ENCODE measurements around the gene ERVW-1.
"Not testable (repeated sequence)": the region's sequence is repeated elsewhere in the genome, so short reads cannot be mapped to it uniquely, and the experiment has no call there.

ERVW-1 gene

GRCh38 chr7:92473989-92474388, 3.8 kb downstream of the ERVW-1 start:
- DNase-seq (ENCODE audit: low read depth in 1 of 2, low spot score in 1 of 2): not testable (repeated sequence)

GRCh38 chr7:92468589-92468988, 9.2 kb downstream of the ERVW-1 start:
- not testable (repeated sequence) for DNase-seq (ENCODE audit: low read depth in 1 of 2, low spot score in 1 of 2)

DNA sequence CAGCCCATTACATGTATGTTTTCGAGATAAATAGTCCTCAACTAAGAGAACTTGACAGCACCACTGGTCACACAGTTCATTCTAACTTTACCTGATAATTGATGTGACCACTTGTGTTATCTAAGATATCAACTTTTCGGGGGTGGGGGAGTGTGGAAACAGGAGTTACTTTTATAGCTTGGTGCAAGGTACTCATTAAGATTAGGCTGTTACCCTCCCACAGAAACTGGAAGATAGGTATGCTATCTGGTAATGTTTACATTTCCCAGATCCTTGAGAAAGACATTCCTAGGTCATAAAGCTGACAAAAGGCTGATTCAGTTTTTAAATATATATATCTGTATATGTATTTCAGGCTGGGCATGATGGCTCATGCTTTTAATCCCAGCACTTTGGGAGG, 11.1 kb downstream of the ERVW-1 start:
- DNase-seq (ENCODE audit: low read depth in 1 of 2, low spot score in 1 of 2): no peak

DNA sequence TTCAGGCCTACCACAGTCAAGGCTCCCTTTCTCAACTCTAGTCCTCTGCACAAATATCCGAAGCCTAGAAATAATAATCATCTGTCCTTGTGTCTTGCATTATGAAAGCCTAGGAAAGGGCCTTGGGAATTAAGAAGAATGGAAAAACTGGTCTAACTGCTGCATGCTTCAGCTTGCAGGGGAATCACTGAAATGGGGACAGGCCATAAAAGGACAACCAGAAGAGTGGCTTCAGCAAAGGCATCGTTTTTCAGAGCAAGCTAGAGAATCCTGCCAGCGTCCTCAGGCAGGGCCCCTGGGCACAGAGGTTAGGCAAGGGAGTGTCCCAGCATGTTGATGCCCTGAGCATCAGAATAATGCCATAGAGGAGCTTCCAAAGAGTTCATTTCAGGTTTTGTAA, 13.2 kb downstream of the ERVW-1 start:
- DNase-seq (ENCODE audit: low read depth in 1 of 2, low spot score in 1 of 2): no peak

- DNase-seq (ENCODE audit: low read depth in 1 of 2, low spot score in 1 of 2): no peak
Measured at GRCh38 chr7:92462560-92462959, 15.2 kb downstream of the ERVW-1 start.

GRCh38 chr7:92461027-92462003, 16.4 kb downstream of the ERVW-1 start:
- DNase-seq (ENCODE audit: low read depth in 1 of 2, low spot score in 1 of 2): no peak

- DNase-seq (ENCODE audit: low read depth in 1 of 2, low spot score in 1 of 2): no peak
Measured at GRCh38 chr7:92460510-92460909, 17.2 kb downstream of the ERVW-1 start.

DNA sequence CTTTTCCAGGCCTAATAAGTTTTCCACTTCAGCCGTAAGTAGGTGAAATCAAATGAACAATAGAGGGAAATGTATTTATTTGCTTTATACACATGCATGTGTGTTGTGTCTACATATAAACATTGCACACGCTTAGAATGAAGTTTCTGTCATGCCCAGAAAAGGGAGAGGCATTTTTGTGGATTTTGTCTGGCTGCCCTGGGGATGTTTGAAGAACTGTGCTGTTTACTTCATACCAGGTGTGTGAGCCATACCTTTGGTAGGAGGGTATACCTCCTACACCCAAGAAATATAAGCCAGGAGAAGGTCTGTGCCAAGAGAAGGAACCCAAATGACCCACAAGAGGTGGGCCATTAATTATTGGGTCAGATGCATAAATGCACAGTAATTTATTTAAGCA, 17.6 kb downstream of the ERVW-1 start:
- no peak for DNase-seq (ENCODE audit: low read depth in 1 of 2, low spot score in 1 of 2)

GRCh38 chr7:92456236-92456635, 21.5 kb downstream of the ERVW-1 start:
- no peak for DNase-seq (ENCODE audit: low read depth in 1 of 2, low spot score in 1 of 2)

GRCh38 chr7:92451645-92452044, 26.1 kb downstream of the ERVW-1 start:
- no peak for DNase-seq (ENCODE audit: low read depth in 1 of 2, low spot score in 1 of 2)

DNA sequence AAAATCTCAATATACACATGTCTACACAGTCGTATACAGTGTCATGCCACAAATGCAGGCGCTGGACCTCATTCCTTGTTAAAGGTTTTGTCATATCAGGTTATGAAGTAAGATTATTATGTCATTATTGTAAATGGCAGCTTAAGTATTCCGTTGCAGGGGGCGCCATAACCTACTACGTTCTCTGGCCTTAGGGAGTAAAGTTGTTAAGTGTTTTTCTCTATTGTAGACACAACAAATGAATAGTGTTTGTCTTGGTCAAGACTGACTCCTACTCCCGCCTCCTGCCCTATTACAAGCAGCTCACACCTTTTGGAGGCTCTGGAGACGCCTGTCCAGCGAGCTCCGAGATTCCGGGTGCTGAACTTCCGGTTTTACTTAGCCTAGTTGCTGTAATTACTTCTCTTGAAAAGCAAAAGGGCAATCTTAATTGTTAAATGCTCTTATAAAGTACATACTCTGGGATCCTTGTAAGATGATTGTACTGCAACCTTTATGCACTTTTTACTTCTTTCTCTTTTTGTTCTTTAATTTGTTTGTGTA, 29.5 kb downstream of the ERVW-1 start:
- DNase-seq (ENCODE audit: low read depth in 1 of 2, low spot score in 1 of 2): peak in 1 of 2 donors; percentile 19

DNA sequence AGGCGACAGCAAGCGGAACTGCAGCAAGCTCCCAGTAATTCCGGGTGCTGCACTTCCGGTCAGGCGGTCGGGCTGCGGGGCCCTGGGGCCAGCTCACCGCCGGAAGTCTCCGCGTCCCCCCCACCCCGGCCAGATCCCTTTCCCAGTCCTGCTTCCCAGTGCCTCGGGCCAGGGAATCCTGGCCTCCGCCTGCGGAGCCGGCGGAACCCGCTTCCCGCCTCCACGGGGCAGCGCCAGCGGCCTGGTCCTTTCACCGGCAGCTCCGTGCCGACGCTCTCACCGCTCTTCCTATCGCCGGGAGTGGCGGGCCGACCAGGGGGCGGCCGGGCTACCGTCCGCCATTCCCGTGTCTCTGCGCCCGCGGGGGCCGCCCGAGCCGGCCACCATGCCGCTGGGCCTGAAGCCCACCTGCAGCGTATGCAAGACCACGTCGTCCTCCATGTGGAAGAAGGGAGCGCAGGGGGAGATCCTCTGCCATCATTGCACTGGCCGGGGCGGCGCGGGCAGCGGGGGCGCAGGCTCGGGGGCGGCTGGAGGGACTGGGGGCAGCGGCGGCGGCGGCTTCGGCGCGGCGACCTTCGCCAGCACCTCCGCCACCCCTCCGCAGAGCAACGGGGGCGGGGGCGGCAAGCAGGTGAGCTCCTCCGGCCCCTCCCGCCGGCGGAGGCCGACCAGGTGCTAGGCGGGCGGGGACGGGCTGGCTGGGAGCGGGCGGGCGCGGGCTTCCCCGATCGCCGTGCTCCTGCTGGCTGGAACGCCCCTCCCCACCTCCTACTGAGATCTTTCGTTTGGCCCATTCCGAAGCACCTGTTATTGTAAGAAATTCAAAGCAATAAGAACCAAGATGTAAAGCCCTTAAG, 30.2 kb downstream of the ERVW-1 start, which contains the start of gene GATAD1:
TSS of gene GATAD1 (plus strand) at position 138 of the 860 bp plus-strand sequence. CDS start at position 386, 248 bp downstream.
- peak; percentile 65 to 79 for DNase-seq (ENCODE audit: low read depth in 1 of 2, low spot score in 1 of 2)

GRCh38 chr7:92446869-92447344, 30.8 kb downstream of the ERVW-1 start:
- DNase-seq (ENCODE audit: low read depth in 1 of 2, low spot score in 1 of 2): no peak

GRCh38 chr7:92442720-92443119, 35.0 kb downstream of the ERVW-1 start:
- DNase-seq (ENCODE audit: low read depth in 1 of 2, low spot score in 1 of 2): not testable (repeated sequence)

- DNase-seq (ENCODE audit: low read depth in 1 of 2, low spot score in 1 of 2): no peak
Measured at GRCh38 chr7:92437956-92438491, 39.7 kb downstream of the ERVW-1 start.

GRCh38 chr7:92436612-92437445, 40.9 kb downstream of the ERVW-1 start:
- no peak for DNase-seq (ENCODE audit: low read depth in 1 of 2, low spot score in 1 of 2)

DNA sequence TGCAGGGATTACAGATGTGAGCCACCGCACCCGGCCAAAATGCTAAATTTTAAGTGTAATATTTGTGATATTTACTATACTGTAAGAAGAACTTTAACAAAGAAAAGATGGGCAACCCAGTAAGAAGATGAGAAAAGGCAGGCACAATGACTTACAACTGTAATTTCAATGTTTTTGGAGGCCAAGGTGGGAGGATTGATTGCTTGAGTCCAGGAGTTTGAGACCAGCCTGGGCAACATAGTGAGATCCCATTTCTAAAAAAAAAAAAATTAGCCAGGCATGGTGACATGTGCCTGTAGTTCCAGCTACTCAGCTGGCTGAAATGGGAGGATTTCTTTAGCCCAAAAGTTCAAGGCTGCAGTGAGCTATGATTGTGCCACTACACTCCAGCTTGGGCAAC, 42.2 kb downstream of the ERVW-1 start:
- DNase-seq (ENCODE audit: low read depth in 1 of 2, low spot score in 1 of 2): no peak

DNA sequence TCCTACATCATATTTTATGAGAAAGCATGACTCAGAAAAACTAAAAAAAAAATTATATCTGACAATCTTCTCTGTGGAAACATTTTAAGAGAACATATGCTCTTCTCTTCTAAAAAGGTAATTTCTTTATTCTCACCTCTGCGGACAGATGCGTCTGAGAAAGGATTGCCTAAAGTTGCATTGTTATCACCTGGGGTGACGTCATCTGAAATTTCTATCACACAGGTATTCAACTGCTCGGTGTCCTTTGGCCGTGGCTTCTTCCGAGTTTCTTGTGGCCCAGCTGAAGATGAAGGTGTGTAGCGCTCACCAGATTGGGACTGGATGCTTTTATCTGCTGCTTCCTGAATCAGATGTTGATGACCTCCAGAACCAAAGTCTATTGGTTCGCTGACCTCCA, 44.7 kb downstream of the ERVW-1 start:
- DNase-seq (ENCODE audit: low read depth in 1 of 2, low spot score in 1 of 2): no peak

- DNase-seq (ENCODE audit: low read depth in 1 of 2, low spot score in 1 of 2): no peak
Measured at GRCh38 chr7:92432299-92432946, 45.3 kb downstream of the ERVW-1 start.

DNA sequence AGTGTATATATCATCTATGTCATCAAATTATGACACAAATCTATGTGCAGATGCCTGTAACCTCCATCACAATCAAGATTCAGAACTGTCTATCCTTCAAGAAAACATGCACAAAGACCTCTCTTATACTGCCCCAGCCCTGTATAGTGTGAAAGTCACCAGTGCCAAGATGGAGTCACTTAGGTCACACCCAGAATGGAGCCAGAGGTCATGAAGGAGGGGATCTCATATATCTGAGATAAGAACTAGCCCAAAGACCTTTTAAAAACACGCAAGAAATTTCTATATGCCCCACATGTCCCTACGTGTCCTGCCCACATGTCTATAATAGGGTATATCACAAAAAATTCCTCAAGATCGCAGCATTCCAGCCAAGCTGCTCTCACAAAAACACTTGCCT, 50.6 kb downstream of the ERVW-1 start:
- no peak for DNase-seq (ENCODE audit: low read depth in 1 of 2, low spot score in 1 of 2)
